ENCODE data around the gene ATG2B. TPM values are rescaled to one million over a fixed set of nuclear protein-coding genes. Genes with fewer than 3 reads are reported as not detected.

Gene ATG2B
- total and polyA plus RNA-seq, 3 donors from 2014 or later, result 42.7 to 74.9 (median 44.8) TPM

- peaks cover 5% of the 10 kb centered on the region for H3K4me1 ChIP-seq
- intact Hi-C loops (cut with DNase I; ENCODE audit: low total_unique reads), result no loop called here
- H3K27ac ChIP-seq, result no peak overlapping the region
- no peaks in the 10 kb centered on the region for H3K9me3 ChIP-seq
- no peak overlapping the region for H3K4me3 ChIP-seq
- DNase-seq, result no peak
- TF ChIP-seq CTCF (IDR thresholded peaks at IDR 0.05) (no peak), POLR2A (IDR thresholded peaks at IDR 0.05) (no peak)
- H3K27me3 ChIP-seq, result no peaks in the 10 kb centered on the region
- H3K36me3 ChIP-seq (ENCODE audit: low read depth, missing control alignments), result no peaks in the 10 kb centered on the region
- 88 to 97% methylated on average over 1 of the region's 1 CpG for WGBS, 2 donors
Observed at GRCh38 chr14:96368534-96368933, 5.4 kb upstream of the ATG2B start.

GRCh38 chr14:96364962-96365361 lies 1.8 kb upstream of the ATG2B start:
- Histone ChIP-seq H3K36me3 (ENCODE audit: low read depth, missing control alignments) (no peaks in the 10 kb centered on the region), H3K4me1 (peaks cover 12% of the 10 kb centered on the region), H3K9me3 (no peaks in the 10 kb centered on the region), H3K4me3 (peak overlapping the region in 1 of 2 donors; percentile 100), H3K27ac (no peak overlapping the region), H3K27me3 (no peaks in the 10 kb centered on the region)
- DNase-seq, result no peak
- TF ChIP-seq CTCF (IDR thresholded peaks at IDR 0.05) (no peak), POLR2A (IDR thresholded peaks at IDR 0.05) (no peak)
- intact Hi-C loops (cut with DNase I; ENCODE audit: low total_unique reads), result no loop called here
- 44 to 65% methylated on average over 1 of the region's 1 CpG for WGBS, 2 donors

GRCh38 chr14:96363751-96364336 lies 703 bp upstream of the ATG2B start:
- intact Hi-C loops (cut with DNase I; ENCODE audit: low total_unique reads), result no loop called here
- WGBS, 2 donors, result 0% methylated on average over 10 to 38 of the region's 38 CpGs

GRCh38 chr14:96362071-96362964 lies 823 bp downstream of the ATG2B start:
- H3K27ac ChIP-seq, result peak overlapping the region; percentile 91 to 95
- no peaks in the 10 kb centered on the region for H3K9me3 ChIP-seq
- peak overlapping the region; percentile 88 to 100 for H3K4me3 ChIP-seq
- no peak for TF ChIP-seq POLR2A (IDR thresholded peaks at IDR 0.05)
- intact Hi-C loops (cut with DNase I; ENCODE audit: low total_unique reads), result no loop called here
- DNase-seq, result peak; percentile 43
- peaks cover 12% of the 10 kb centered on the region for H3K4me1 ChIP-seq
- no peaks in the 10 kb centered on the region for H3K27me3 ChIP-seq
- H3K36me3 ChIP-seq (ENCODE audit: low read depth, missing control alignments), result no peaks in the 10 kb centered on the region
- 1 to 2% methylated on average over 19 to 27 of the region's 27 CpGs for WGBS, 2 donors

More at GRCh38 chr14:96363751-96364336, 703 bp upstream of the ATG2B start:
- Histone ChIP-seq H3K27ac (peak overlapping the region; percentile 91 to 95), H3K36me3 (ENCODE audit: low read depth, missing control alignments) (no peaks in the 10 kb centered on the region), H3K4me3 (peak overlapping the region; percentile 88 to 100), H3K4me1 (peaks cover 12% of the 10 kb centered on the region), H3K9me3 (no peaks in the 10 kb centered on the region), H3K27me3 (no peaks in the 10 kb centered on the region)
- peak; percentile 49 for DNase-seq
- TF ChIP-seq CTCF (IDR thresholded peaks at IDR 0.05) (no peak), POLR2A (IDR thresholded peaks at IDR 0.05) (no peak)

GRCh38 chr14:96359959-96360358 lies 3.2 kb downstream of the ATG2B start:
- Histone ChIP-seq H3K27ac (no peak overlapping the region), H3K27me3 (no peaks in the 10 kb centered on the region), H3K9me3 (no peaks in the 10 kb centered on the region), H3K36me3 (ENCODE audit: low read depth, missing control alignments) (no peaks in the 10 kb centered on the region), H3K4me1 (peaks cover 12% of the 10 kb centered on the region), H3K4me3 (no peak overlapping the region)
- no peak for DNase-seq
- intact Hi-C loops (cut with DNase I; ENCODE audit: low total_unique reads), result no loop called here
- no peak for TF ChIP-seq CTCF (IDR thresholded peaks at IDR 0.05)
- TF ChIP-seq POLR2A (IDR thresholded peaks at IDR 0.05), result no peak
